ENCODE data around the gene SDK2.
A peak's percentile ranks its signal among the peaks of the same experiment; 100 is the strongest.

Gene SDK2

GRCh38 chr17:73643001-73643851 is 1.0 kb downstream of the SDK2 start (continued):
- no peak for TF ChIP-seq ZSCAN18 (tag by site-specific recombination; IDR thresholded peaks at IDR 0.05)
- no peak for TF ChIP-seq ZNF473 (tag by site-specific recombination; IDR thresholded peaks at IDR 0.05)
- 0 out of 2 replicates have a peak, but pooled peaks have one; percentile 51 for TF ChIP-seq ZSCAN5A (tag by site-specific recombination; IDR thresholded peaks at IDR 0.05)
- TF ChIP-seq ZBTB6 (tag by site-specific recombination; IDR thresholded peaks at IDR 0.05): peak; percentile 7; the same call in 1 of the 2 replicates
- TF ChIP-seq ZNF530 (tag by site-specific recombination; IDR thresholded peaks at IDR 0.05; ENCODE audit: low read depth): no peak
- peak; percentile 51; the same call in 1 of the 2 replicates for TF ChIP-seq BCL11A (tag by site-specific recombination; IDR thresholded peaks at IDR 0.05; ENCODE audit: low read depth)
- peak; percentile 89 for TF ChIP-seq KLF9 (tag by site-specific recombination; IDR thresholded peaks at IDR 0.05; ENCODE audit: low read depth)
- peak; percentile 89 for TF ChIP-seq ZNF423 (tag by site-specific recombination; IDR thresholded peaks at IDR 0.05)
- peak; percentile 53; the same call in 1 of the 2 replicates for TF ChIP-seq ZFP69B (tag by site-specific recombination; IDR thresholded peaks at IDR 0.05)
- TF ChIP-seq, protein P1, sequence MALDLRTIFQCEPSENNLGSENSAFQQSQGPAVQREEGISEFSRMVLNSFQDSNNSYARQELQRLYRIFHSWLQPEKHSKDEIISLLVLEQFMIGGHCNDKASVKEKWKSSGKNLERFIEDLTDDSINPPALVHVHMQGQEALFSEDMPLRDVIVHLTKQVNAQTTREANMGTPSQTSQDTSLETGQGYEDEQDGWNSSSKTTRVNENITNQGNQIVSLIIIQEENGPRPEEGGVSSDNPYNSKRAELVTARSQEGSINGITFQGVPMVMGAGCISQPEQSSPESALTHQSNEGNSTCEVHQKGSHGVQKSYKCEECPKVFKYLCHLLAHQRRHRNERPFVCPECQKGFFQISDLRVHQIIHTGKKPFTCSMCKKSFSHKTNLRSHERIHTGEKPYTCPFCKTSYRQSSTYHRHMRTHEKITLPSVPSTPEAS (tag by site-specific recombination; IDR thresholded peaks at IDR 0.05): no peak
- peak; percentile 95 for TF ChIP-seq ZFHX2 (tag by site-specific recombination; conservative IDR thresholded peaks at IDR 0.05)
- peak; percentile 29; the same call in 1 of the 2 replicates for TF ChIP-seq ZSCAN30 (tag by site-specific recombination; IDR thresholded peaks at IDR 0.05)
- 0 out of 2 replicates have a peak, but pooled peaks have one; percentile 33 for TF ChIP-seq ZBTB7A (tag by site-specific recombination; IDR thresholded peaks at IDR 0.05; ENCODE audit: low read depth)
- no peak for TF ChIP-seq ZNF792 (tag by site-specific recombination; IDR thresholded peaks at IDR 0.05)
- 0 out of 2 replicates have a peak, but pooled peaks have one; percentile 5 for TF ChIP-seq ZFP3 (tag by site-specific recombination; IDR thresholded peaks at IDR 0.05; ENCODE audit: low read depth)
- no peak for TF ChIP-seq GLI2 (tag by site-specific recombination; IDR thresholded peaks at IDR 0.05; ENCODE audit: borderline replicate concordance, low read depth)
- TF ChIP-seq KLF8 (tag by site-specific recombination; IDR thresholded peaks at IDR 0.05): peak; percentile 73
- TF ChIP-seq ZNF175 (tag by site-specific recombination; IDR thresholded peaks at IDR 0.05): no peak
- no peak for TF ChIP-seq ZNF169 (tag by site-specific recombination; IDR thresholded peaks at IDR 0.05)
- TF ChIP-seq ZNF785 (tag by site-specific recombination; IDR thresholded peaks at IDR 0.05): no peak
- 0 out of 2 replicates have a peak, but pooled peaks have one; percentile 25 for TF ChIP-seq ZNF324 (tag by site-specific recombination; IDR thresholded peaks at IDR 0.05)
- peak; percentile 98 for TF ChIP-seq SCRT2 (tag by site-specific recombination; IDR thresholded peaks at IDR 0.05)
